Inflammatory macrophage treated with lipopolysaccharide for 4 hours (primary cell): ENCODE results near the gene ERMN.
"Not testable (repeated sequence)": the region's sequence is repeated elsewhere in the genome, so short reads cannot be mapped to it uniquely, and the experiment has no call there.

Experiments used
- DNase-seq: peaks from one replicate; pipeline ENCODE4 v3.0.0-alpha.2; 2020

Gene ERMN

GRCh38 chr2:157290525-157290924 is 35.1 kb downstream of the ERMN start:
- DNase-seq, result no peak

- DNase-seq, result no peak
Observed at GRCh38 chr2:157287160-157287559, 38.5 kb downstream of the ERMN start.

GRCh38 chr2:157283468-157283867 is 42.2 kb downstream of the ERMN start:
- no peak for DNase-seq

GRCh38 chr2:157281316-157281715 is 44.3 kb downstream of the ERMN start:
- no peak for DNase-seq

- DNase-seq, result not testable (repeated sequence)
Observed at GRCh38 chr2:157279311-157279710, 46.3 kb downstream of the ERMN start.

GRCh38 chr2:157271590-157272203 is 53.9 kb downstream of the ERMN start:
- no peak for DNase-seq

GRCh38 chr2:157269922-157270321 is 55.7 kb downstream of the ERMN start:
- DNase-seq, result no peak

GRCh38 chr2:157269060-157269459 is 56.6 kb downstream of the ERMN start:
- no peak for DNase-seq
